A673 (cell line): ENCODE data around the gene EPB41L4B. TPM values are rescaled to one million over a fixed set of nuclear protein-coding genes. Genes with fewer than 3 reads are reported as not detected.

Experiments used
- BruUV-seq: library from RNA; stranded (reverse); fragments of 400-500 nt; replicated peaks from 2 replicates; lab custom pipeline; 2021; lab: Mats Ljungman, UMichigan
- CTCF ChIA-PET: fragments of 300-600 bp; sonication (Branson Sonifier 250); formaldehyde crosslinking; loops from one replicate; lab custom pipeline; 2022; ENCODE audit warnings: antibody characterized with exemption; lab: Charles Lee
- POLR2A ChIA-PET: fragments of 300-600 bp; sonication (Branson Sonifier 250); formaldehyde crosslinking; loops from one replicate; lab custom pipeline; 2022; ENCODE audit warnings: antibody characterized with exemption; ENCODE audit not compliant: low non-redundant PET; lab: Charles Lee
- DNase-seq: peaks from one replicate; pipeline ENCODE4 v3.0.0-alpha.2; 2015; ENCODE audit warnings: low spot score
- H3K27ac ChIP-seq: fragments of 200-600 bp; sonication (generic); 2 replicates; pipeline ENCODE4 v1.5.1; 2016; ENCODE audit warnings: mixed run types, low read depth, mild to moderate bottlenecking, mixed read lengths, antibody characterized with exemption, low read length; ENCODE audit not compliant: poor library complexity, severe bottlenecking
- H3K27me3 ChIP-seq: fragments of 200-600 bp; sonication (generic); replicated peaks from 2 replicates; pipeline ENCODE4 v1.6.1; 2017; ENCODE audit warnings: mixed run types, low read depth, mild to moderate bottlenecking, mixed read lengths, antibody characterized with exemption, low read length; ENCODE audit not compliant: insufficient read depth, poor library complexity
- H3K36me3 ChIP-seq: fragments of 200-600 bp; sonication (generic); 2 replicates; pipeline ENCODE4 v1.6.1; 2016; ENCODE audit warnings: mixed run types, mild to moderate bottlenecking, mixed read lengths, antibody characterized with exemption, low read length; ENCODE audit not compliant: insufficient read depth, poor library complexity, severe bottlenecking
- H3K4me1 ChIP-seq: fragments of 200-600 bp; sonication (generic); 2 replicates; pipeline ENCODE4 v1.6.1; 2017; ENCODE audit warnings: mixed run types, mild to moderate bottlenecking, mixed read lengths, antibody characterized with exemption, low read length; ENCODE audit not compliant: insufficient read depth, poor library complexity, severe bottlenecking
- H3K4me3 ChIP-seq: fragments of 200-600 bp; sonication (generic); 2 replicates; pipeline ENCODE4 v1.5.1; 2016; ENCODE audit warnings: low read depth, mixed run types, mild to moderate bottlenecking, mixed read lengths, low read length; ENCODE audit not compliant: poor library complexity, severe bottlenecking
- H3K9me3 ChIP-seq: fragments of 200-600 bp; sonication (generic); 2 replicates; pipeline ENCODE4 v1.6.1; 2016; ENCODE audit warnings: mixed run types, low read depth, mild to moderate bottlenecking, mixed read lengths, antibody characterized with exemption, low read length; ENCODE audit not compliant: poor library complexity, severe bottlenecking
- CTCF ChIP-seq: fragments of 300-800, 200-600 bp; sonication (generic); conservative IDR thresholded peaks from 2 replicates; pipeline ENCODE4 v1.5.1; 2017; ENCODE audit warnings: low read depth, mild to moderate bottlenecking, antibody characterized with exemption, low read length, moderate library complexity, mixed read lengths
- EZH2 ChIP-seq: fragments of 200-600 bp; sonication (generic); IDR thresholded peaks from 2 replicates; pipeline ENCODE4 v1.6.1; 2017; ENCODE audit warnings: borderline replicate concordance, low read depth, mild to moderate bottlenecking, mixed read lengths, antibody characterized with exemption, low read length; ENCODE audit not compliant: poor library complexity, severe bottlenecking
- intact Hi-C: fragments of 100-400 bp; cut with micrococcal nuclease; formaldehyde crosslinking; loops from one replicate; pipeline ENCODE4 v1.10.0; 2022; ENCODE audit not compliant: unreplicated experiment
- total RNA-seq: library from RNA; stranded (reverse); gene quantifications from 2 replicates; pipeline ENCODE4 v1.2.3, GENCODE V29; 2021

Gene EPB41L4B
- total RNA-seq, 1 experiment from 2014 or later = not detected

DNA sequence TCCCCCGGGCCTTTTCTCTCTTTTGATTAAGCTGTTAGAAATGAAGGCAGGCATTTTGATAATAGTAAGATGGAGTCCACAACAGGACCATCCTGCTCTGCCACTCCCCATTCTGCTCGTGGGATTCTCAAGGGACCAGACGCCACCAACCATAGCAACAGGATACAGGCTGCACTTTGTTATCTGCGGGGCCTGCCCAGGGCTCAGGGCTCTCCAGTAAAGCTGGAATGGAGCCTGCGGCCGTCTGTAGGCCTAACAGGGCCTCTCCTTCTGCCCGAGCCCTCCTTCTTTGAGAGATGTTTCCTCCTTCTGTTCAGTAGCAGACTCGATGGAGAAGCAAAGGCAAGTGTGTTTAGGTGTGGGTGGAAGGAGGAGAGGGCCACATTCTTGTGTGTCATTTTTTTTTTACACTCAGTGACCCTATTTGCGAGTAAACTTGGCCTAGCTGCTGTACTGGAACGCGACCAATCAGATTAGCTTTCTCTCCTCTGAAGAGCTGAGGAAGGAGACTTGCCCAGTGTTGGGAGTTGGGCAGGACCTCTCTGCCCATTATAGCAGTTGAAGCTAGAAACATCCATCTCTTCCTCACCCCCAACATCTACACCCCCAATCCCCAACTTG is 8.9 kb upstream of the EPB41L4B start:
- ChIA-PET POLR2A (no interaction called here), CTCF (no interaction called here)
- no peak for DNase-seq
- no peak overlapping the region for H3K4me3 ChIP-seq
- no peaks in the 10 kb centered on the region for H3K36me3 ChIP-seq
- no peak overlapping the region for H3K27ac ChIP-seq
- intact Hi-C loops = no loop called here
- no TSS peak for BruUV-seq
- no peaks in the 10 kb centered on the region for H3K27me3 ChIP-seq
- no peaks in the 10 kb centered on the region for H3K9me3 ChIP-seq
- peaks cover 5% of the 10 kb centered on the region for H3K4me1 ChIP-seq
- TF ChIP-seq CTCF = no peak
- TF ChIP-seq EZH2 = no peak

DNA sequence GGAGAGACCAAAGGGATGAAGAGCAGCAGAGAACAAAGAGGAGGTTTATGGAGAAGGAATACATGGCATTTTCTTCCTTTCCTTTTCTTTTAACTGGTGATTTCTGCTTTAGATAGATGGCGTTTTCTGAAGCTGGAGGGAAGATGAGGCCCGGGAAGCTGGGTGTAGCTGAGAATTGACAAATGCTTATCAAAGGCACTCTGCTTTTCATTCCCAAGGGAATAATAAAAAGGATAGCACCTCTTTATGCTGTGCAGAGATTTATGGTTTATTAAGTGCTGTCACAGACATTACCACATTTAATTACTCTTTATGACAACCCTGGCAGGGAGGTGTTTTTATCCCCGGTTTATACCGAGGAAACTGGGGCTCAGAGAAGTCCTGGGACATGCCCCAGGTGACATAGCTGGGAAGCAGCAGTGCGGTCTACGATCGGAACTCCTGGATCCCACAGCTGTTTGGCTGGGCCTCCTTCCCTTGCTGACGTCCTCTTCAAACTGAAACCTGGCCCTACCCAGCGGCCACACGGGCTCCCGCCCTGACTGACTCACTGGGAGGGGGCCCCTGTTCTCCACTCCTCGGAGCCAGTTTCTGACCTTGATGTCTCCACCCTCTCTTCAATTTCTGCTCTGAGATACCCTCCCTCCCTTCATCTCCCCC is 8.2 kb upstream of the EPB41L4B start:
- POLR2A ChIA-PET = no interaction called here
- intact Hi-C loops = no loop called here
- Histone ChIP-seq H3K4me1 (peaks cover 5% of the 10 kb centered on the region), H3K27me3 (peaks cover 4% of the 10 kb centered on the region), H3K36me3 (no peaks in the 10 kb centered on the region), H3K27ac (no peak overlapping the region), H3K9me3 (no peaks in the 10 kb centered on the region), H3K4me3 (no peak overlapping the region)
- peak; percentile 17 for DNase-seq
- CTCF ChIA-PET = no interaction called here
- TF ChIP-seq EZH2 (no peak), CTCF (no peak)
- no TSS peak for BruUV-seq

DNA sequence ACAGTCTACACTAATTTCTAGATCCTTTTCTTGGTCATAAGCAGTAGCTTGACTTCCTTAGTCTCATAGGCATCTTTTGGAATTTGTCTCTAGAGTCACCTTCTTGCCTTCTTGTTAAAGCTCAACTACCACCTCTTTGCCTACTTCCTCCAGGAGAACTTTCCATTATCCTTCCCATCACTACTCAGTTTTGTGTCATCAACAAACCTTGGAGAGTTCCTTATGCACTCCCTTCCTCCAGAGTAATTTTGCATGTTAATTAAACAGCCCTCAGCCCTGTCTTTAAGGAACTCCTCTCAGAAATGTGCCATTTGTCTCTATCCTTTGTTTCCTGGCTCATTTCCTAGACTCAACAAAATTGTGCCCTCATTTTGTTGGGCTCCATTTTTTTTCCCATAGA is 4.2 kb upstream of the EPB41L4B start:
- no peaks in the 10 kb centered on the region for H3K36me3 ChIP-seq
- no peaks in the 10 kb centered on the region for H3K9me3 ChIP-seq
- peaks cover 28% of the 10 kb centered on the region for H3K27me3 ChIP-seq
- ChIA-PET CTCF (no interaction called here), POLR2A (no interaction called here)
- no peak overlapping the region for H3K4me3 ChIP-seq
- H3K27ac ChIP-seq = no peak overlapping the region
- intact Hi-C loops = no loop called here
- no TSS peak for BruUV-seq
- peaks cover 5% of the 10 kb centered on the region for H3K4me1 ChIP-seq
- TF ChIP-seq EZH2 (no peak), CTCF (no peak)
- no peak for DNase-seq
